22Rv1 (cell line): ENCODE results near the gene EVA1A.

Experiments
- H3K27ac ChIP-seq: fragments of 450-650 bp; 2 replicates; pipeline ENCODE4 v1.5.1; 2017
- CTCF ChIP-seq: fragments of 450-650 bp; IDR thresholded peaks from 2 replicates; pipeline ENCODE4 v1.5.1; 2017; ENCODE audit warnings: mild to moderate bottlenecking
- ZFX ChIP-seq: fragments of 450-650 bp; IDR thresholded peaks from 2 replicates; pipeline ENCODE4 v1.6.1; 2017; ENCODE audit warnings: antibody characterized with exemption, borderline replicate concordance

The EVA1A gene

GRCh38 chr2:75503048-75503607, 57.6 kb downstream of the EVA1A start:
- H3K27ac ChIP-seq: no peak overlapping the region
- TF ChIP-seq CTCF: no peak
- no peak for TF ChIP-seq ZFX

DNA sequence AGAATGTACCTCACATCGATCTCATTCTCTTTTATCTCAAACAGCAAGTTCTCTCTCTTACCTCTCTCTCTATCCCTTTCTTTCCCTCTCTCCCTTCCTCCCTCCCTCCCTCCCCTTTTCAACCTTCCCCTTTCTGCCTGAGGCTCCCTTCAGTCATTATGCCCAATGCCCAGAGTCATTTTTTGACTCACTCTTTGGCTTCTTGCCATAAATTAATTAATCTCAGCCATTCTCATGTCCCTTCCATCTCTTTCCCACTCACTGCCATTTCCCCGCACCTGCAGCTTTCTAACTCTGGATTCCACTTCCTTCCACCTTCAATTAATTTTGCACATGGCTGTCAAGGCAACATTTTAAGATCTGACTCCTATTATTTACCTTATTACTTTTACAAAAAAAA, 60.1 kb downstream of the EVA1A start:
- H3K27ac ChIP-seq: no peak overlapping the region
- TF ChIP-seq CTCF (no peak), ZFX (no peak)

GRCh38 chr2:75499534-75499933, 61.2 kb downstream of the EVA1A start:
- H3K27ac ChIP-seq: no peak overlapping the region
- TF ChIP-seq ZFX (no peak), CTCF (no peak)

DNA sequence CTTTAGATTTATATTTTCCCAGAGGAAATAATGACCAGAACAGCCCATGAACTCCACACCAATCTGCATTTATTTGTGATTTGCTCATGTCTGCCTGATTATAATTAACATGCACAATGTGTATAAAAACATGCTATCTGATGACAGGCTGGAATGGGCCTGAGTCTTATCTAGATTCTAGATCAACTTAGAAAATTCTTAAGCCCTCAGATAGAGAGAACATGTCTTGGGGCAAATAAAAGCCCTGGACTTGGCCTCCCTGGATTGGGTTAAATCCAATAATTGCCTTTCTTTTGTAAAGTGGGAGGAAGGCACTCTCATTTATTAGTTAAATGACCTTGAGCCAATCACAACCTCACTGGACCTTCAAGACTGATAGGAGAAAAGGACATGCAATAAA, 61.8 kb downstream of the EVA1A start:
- TF ChIP-seq CTCF (no peak), ZFX (no peak)
- no peak overlapping the region for H3K27ac ChIP-seq

DNA sequence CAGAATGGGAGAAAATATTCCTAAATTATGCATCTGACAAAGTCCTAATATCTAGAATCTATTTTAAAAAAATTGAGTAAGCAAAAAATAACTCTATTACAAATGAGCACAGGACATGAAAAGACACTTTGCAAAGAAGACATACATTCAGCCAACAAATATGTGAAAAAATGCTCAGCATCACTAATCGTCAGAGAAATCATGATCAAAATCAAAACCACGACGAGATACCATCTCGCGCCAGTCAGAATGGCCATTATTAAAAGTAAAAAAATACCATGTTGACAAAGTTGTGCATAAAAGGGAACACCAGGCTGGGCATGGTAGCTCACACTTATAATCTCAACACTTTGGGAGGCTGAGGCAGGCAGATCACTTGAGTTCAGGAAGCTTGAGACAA, 63.5 kb downstream of the EVA1A start:
- TF ChIP-seq CTCF (no peak), ZFX (no peak)
- H3K27ac ChIP-seq: no peak overlapping the region

DNA sequence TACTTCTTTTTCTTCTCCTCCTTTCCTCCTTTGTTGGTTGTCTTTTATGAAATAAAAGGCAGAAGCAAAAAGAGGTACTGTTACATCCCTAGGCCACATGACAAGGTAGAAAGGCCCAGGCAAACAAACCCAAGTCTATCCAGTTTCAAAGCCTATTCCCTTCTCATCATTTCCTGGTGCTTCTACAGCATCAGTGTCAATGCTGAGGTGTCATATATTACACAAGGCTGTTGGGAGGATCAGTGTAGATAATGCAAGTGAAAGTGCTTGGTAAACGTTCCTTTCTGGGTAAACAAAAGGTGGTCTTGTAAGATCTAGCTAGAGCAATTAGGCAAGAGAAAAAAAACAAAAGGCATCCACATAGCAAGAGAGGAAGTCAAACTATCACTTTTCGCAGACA, 64.9 kb downstream of the EVA1A start:
- no peak overlapping the region for H3K27ac ChIP-seq
- no peak for TF ChIP-seq ZFX

DNA sequence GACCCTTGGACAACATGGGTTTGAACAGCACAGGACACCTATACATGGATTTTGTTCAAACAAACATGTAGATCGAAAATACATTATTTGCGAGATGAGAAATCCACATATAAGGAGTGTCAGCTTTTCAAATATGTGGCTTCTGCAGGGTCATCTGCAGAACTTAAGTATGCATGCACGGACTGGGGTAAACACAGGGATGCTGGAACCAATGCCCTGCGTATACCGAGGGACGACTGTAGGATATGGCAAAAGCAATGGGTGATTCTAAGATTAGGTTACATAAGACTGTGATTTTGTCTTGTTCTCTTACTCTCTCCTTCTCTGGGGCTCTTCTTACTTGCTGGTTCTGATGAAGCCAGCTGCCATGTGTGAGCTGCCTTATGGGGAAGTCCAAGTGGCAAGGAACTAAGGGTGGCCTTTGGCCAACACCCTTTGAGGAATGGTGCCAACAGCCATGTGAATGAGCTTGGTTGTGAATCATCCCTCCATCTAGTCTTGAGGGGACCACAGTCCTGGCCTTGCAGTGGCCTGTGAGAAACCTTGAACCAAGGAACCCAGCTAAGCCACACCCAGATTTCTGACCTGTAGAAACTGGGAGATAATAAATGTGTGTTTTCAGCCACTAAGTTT, 66.5 kb downstream of the EVA1A start:
- TF ChIP-seq CTCF (no peak), ZFX (no peak)
- H3K27ac ChIP-seq: no peak overlapping the region

- no peak overlapping the region for H3K27ac ChIP-seq
- TF ChIP-seq ZFX (no peak), CTCF (peak; percentile 44)
Measured at GRCh38 chr2:75493230-75493629, 67.5 kb downstream of the EVA1A start.
